ENCODE data around the gene ISL2. TPM values are rescaled to one million over a fixed set of nuclear protein-coding genes. Genes with fewer than 3 reads are reported as not detected.

Gene ISL2
- total and polyA plus RNA-seq, 9 of the 15 experiments (the other 6 are each of a cell fraction or from before 2014, with no cell fraction given) = 0.15 to 23.7 (median 4.0) TPM

- TF ChIP-seq NFE2L1 (tag; IDR thresholded peaks at IDR 0.05; ENCODE audit: borderline replicate concordance, low read depth) (no peak), NCOA4 (IDR thresholded peaks at IDR 0.05; ENCODE audit: partially characterized antibody) (no peak), LARP7 (IDR thresholded peaks at IDR 0.05) (no peak), EWSR1 (IDR thresholded peaks at IDR 0.05; ENCODE audit: borderline replicate concordance, low read depth, partially characterized antibody) (no peak), ZFP91 (CRISPR knock-in tag; IDR thresholded peaks at IDR 0.05) (0 out of 2 replicates have a peak, but pooled peaks have one; percentile 49), RERE (CRISPR knock-in tag; IDR thresholded peaks at IDR 0.05; ENCODE audit: borderline replicate concordance) (no peak), PCBP2 (IDR thresholded peaks at IDR 0.05; ENCODE audit: low read depth, low read length, poor library complexity, severe bottlenecking) (no peak), SMAD2 (IDR thresholded peaks at IDR 0.05; ENCODE audit: low read depth, low read length) (no peak), CCNT2 (IDR thresholded peaks at IDR 0.05; ENCODE audit: borderline replicate concordance, extremely low read depth, insufficient read length, low read depth, low read length) (peak; percentile 28), LEF1 (IDR thresholded peaks at IDR 0.05) (no peak), ZNF830 (CRISPR knock-in tag; IDR thresholded peaks at IDR 0.05) (no peak), CCAR2 (IDR thresholded peaks at IDR 0.05; ENCODE audit: low read depth, low read length) (no peak), DDX20 (tag; IDR thresholded peaks at IDR 0.05; ENCODE audit: low read depth) (no peak), POLR3A (IDR thresholded peaks at IDR 0.05; ENCODE audit: borderline replicate concordance, extremely low read depth, insufficient read depth, insufficient read length) (no peak), ZBTB34 (CRISPR knock-in tag; IDR thresholded peaks at IDR 0.05) (no peak), WHSC1 (IDR thresholded peaks at IDR 0.05; ENCODE audit: low read length) (no peak), ILK (tag; IDR thresholded peaks at IDR 0.05; ENCODE audit: borderline replicate concordance, low read depth) (no peak), JUNB (CRISPR knock-in tag; conservative IDR thresholded peaks at IDR 0.05) (no peak), ZNF561 (CRISPR knock-in tag; conservative IDR thresholded peaks at IDR 0.05) (no peak)
Observed at GRCh38 chr15:76337696-76338485, 1.3 kb downstream of the ISL2 start (continued).
